Endothelial cell of umbilical vein (primary cell): ENCODE results near the gene TOPAZ1. TPM values are rescaled to one million over a fixed set of nuclear protein-coding genes. Genes with fewer than 3 reads are reported as not detected.
A peak's percentile ranks its signal among the peaks of the same experiment; 100 is the strongest.

Experiments used
- BruUV-seq: library from RNA; stranded (reverse); fragments of 400-500 nt; replicated peaks from 2 replicates; lab custom pipeline; 2021; lab: Mats Ljungman, UMichigan
- CTCF ChIA-PET: fragments of 300-600, 350-600 bp; sonication (Branson Sonifier 250); formaldehyde crosslinking; loops from one replicate; lab custom pipeline; 2021; ENCODE audit warnings: antibody characterized with exemption, inconsistent platforms; lab: Charles Lee
- POLR2A ChIA-PET: fragments of 300-600, 350-600 bp; sonication (Branson Sonifier 250); formaldehyde crosslinking; loops from one replicate; lab custom pipeline; 2021; ENCODE audit warnings: antibody characterized with exemption, inconsistent platforms; lab: Charles Lee
- DNase-seq: peaks from one replicate; pipeline ENCODE4 v3.0.0-alpha.2; 2011; ENCODE audit warnings: low read depth, low spot score
- FAIRE-seq: peaks from 2 replicates; lab custom pipeline; 2011; peaks lifted over from hg19 to GRCh38; lab: Jason Lieb, UNC
- H2AFZ ChIP-seq: 2 replicates; pipeline ENCODE4 v1.6.0; 2012; ENCODE audit warnings: low read depth, low read length, control low read depth, inconsistent platforms
- H3K27ac ChIP-seq: 2 replicates; pipeline ENCODE4 v1.5.1; 2011; ENCODE audit warnings: low read depth, mild to moderate bottlenecking, control low read depth, low read length, moderate library complexity; ENCODE audit not compliant: insufficient read depth
- H3K27me3 ChIP-seq, 2 experiments: 2 replicates each; pipeline versions ENCODE4 v1.6.0 to v1.6.1; 2011; ENCODE audit warnings: low read length in 2 of 2, mixed read lengths in 1 of 2; ENCODE audit not compliant: control insufficient read depth in 2 of 2, insufficient read depth in 2 of 2
- H3K36me3 ChIP-seq, 2 experiments: 2 replicates in 1 of 2; 3 replicates in 1 of 2; pipeline ENCODE4 v1.5.1; 2011; ENCODE audit warnings: low read length in 2 of 2, mild to moderate bottlenecking in 1 of 2, moderate library complexity in 1 of 2; ENCODE audit not compliant: control insufficient read depth in 2 of 2, insufficient read depth in 2 of 2; ENCODE audit errors: extremely low read depth in 1 of 2
- H3K4me1 ChIP-seq: 3 replicates; pipeline ENCODE4 v1.5.1; 2011; ENCODE audit warnings: mild to moderate bottlenecking, low read length; ENCODE audit not compliant: control insufficient read depth, insufficient read depth; ENCODE audit errors: extremely low read depth
- H3K4me2 ChIP-seq: 2 replicates; pipeline ENCODE4 v1.6.1; 2011; ENCODE audit warnings: low read length, control low read depth, mixed read lengths; ENCODE audit not compliant: insufficient read depth
- H3K4me3 ChIP-seq, 3 experiments: fragments of 200-600 bp in 1 of 3; sonication (generic), shearing (Covaris generic) in 1 of 3; replicated peaks in 1 of 3; 2 replicates each; pipeline ENCODE4 v1.5.1; 2011 to 2016; ENCODE audit warnings: control low read depth in 3 of 3, low read length in 3 of 3, mild to moderate bottlenecking in 2 of 3, inconsistent platforms in 1 of 3, low read depth in 1 of 3, moderate library complexity in 1 of 3; ENCODE audit not compliant: insufficient read depth in 1 of 3
- H3K79me2 ChIP-seq: 2 replicates; pipeline ENCODE4 v1.6.0; 2012; ENCODE audit warnings: low read length, inconsistent platforms; ENCODE audit not compliant: control insufficient read depth, insufficient read depth
- H3K9ac ChIP-seq: replicated peaks from 2 replicates; pipeline ENCODE3; 2011; ENCODE audit warnings: low read length, control low read depth; ENCODE audit not compliant: insufficient read depth; ENCODE audit errors: extremely low read depth
- H3K9me1 ChIP-seq: replicated peaks from 3 replicates; pipeline ENCODE4 v1.6.0; 2011; ENCODE audit warnings: mild to moderate bottlenecking, low read length; ENCODE audit not compliant: control insufficient read depth, insufficient read depth; ENCODE audit errors: extremely low read depth
- H3K9me3 ChIP-seq: replicated peaks from 2 replicates; pipeline ENCODE4 v1.5.1; 2012; ENCODE audit warnings: low read length, inconsistent platforms; ENCODE audit not compliant: control insufficient read depth, insufficient read depth
- H4K20me1 ChIP-seq: replicated peaks from 2 replicates; pipeline ENCODE3; 2011; ENCODE audit warnings: mild to moderate bottlenecking, low read length; ENCODE audit not compliant: control insufficient read depth, insufficient read depth; ENCODE audit errors: extremely low read depth
- EZH2 ChIP-seq: IDR thresholded peaks from 2 replicates; pipeline ENCODE4 v1.6.1; 2012; ENCODE audit warnings: borderline replicate concordance, low read depth, mild to moderate bottlenecking, moderate library complexity, low read length, inconsistent platforms; ENCODE audit not compliant: severe bottlenecking
- FOS ChIP-seq: IDR thresholded peaks from 2 replicates; pipeline ENCODE4 v1.6.1; 2011; ENCODE audit warnings: mild to moderate bottlenecking, low read length, moderate library complexity, borderline replicate concordance; ENCODE audit not compliant: insufficient read depth
- GATA2 ChIP-seq: IDR thresholded peaks from 2 replicates; pipeline ENCODE4 v1.7.0; 2011; ENCODE audit warnings: low read depth, mild to moderate bottlenecking, moderate library complexity, mixed read lengths, low read length; ENCODE audit not compliant: insufficient read length, insufficient read depth
- JUN ChIP-seq: IDR thresholded peaks from 2 replicates; pipeline ENCODE4 v1.6.1; 2011; ENCODE audit warnings: borderline replicate concordance, low read depth; ENCODE audit not compliant: insufficient read length, insufficient read depth
- MYC ChIP-seq: IDR thresholded peaks from one replicate; pipeline ENCODE4 v1.6.1; 2011; ENCODE audit warnings: mild to moderate bottlenecking, low read depth, low read length
- POLR2A ChIP-seq: IDR thresholded peaks from 2 replicates; pipeline ENCODE4 v1.6.1; 2012; ENCODE audit warnings: low read depth, mild to moderate bottlenecking, control low read depth, low read length
- POLR2AphosphoS5 ChIP-seq: IDR thresholded peaks from 2 replicates; pipeline ENCODE4 v1.6.1; 2012; ENCODE audit warnings: low read depth, mild to moderate bottlenecking, control low read depth, low read length, moderate library complexity; ENCODE audit not compliant: insufficient read depth
- dilution Hi-C: fragments of 300-500 bp; cut with MboI; formaldehyde crosslinking; loops from one replicate; pipeline ENCODE4 v1.15.0; 2019; ENCODE audit warnings: low sequenced_read_pairs; ENCODE audit not compliant: extremely low pct_ligation_motif_present
- intact Hi-C: fragments of 100-400 bp; cut with micrococcal nuclease; formaldehyde crosslinking; loops from one replicate; pipeline ENCODE4 v1.10.0; 2022
- polyA plus RNA-seq, 4 experiments: library from polyadenylated mRNA; depleted of rRNA in 3 of 4; stranded (reverse) in 3 of 4; unstranded in 1 of 4; fragments of >200 nt; gene quantifications; 2 replicates each; pipeline versions ENCODE4 v1.2.1 to v1.2.3, GENCODE V29; 2011 to 2012; ENCODE audit warnings: missing spikeins in 1 of 4
- total RNA-seq: library from RNA; stranded (reverse); gene quantifications from 2 replicates; pipeline ENCODE4 v1.2.3, GENCODE V29; 2021
- TF ChIP-seq, protein P1 (sequence below): IDR thresholded peaks from 2 replicates; pipeline ENCODE4 v1.6.1; 2011; ENCODE audit not compliant: insufficient read depth, insufficient read length
- TF ChIP-seq, protein P2 (sequence below), 2 donors: IDR thresholded peaks; 1 replicate in 1 of 2; 2 replicates in 1 of 2; pipeline ENCODE4 v1.5.1; 2011; ENCODE audit warnings: low read length in 2 of 2, mild to moderate bottlenecking in 2 of 2, moderate library complexity in 2 of 2, control low read depth in 1 of 2, inconsistent platforms in 1 of 2, low read depth in 1 of 2; ENCODE audit not compliant: insufficient read depth in 1 of 2; ENCODE audit errors: extremely low read depth in 1 of 2

TOPAZ1 gene
- total and polyA plus RNA-seq, 2 donors (not counting 3 experiments of a cell fraction or from before 2014, with no cell fraction given) = not detected

- CTCF ChIA-PET = interaction anchor here (0.6 to 3.8 kb wide), 12 partner anchors 9 to 1274 kb away, joined by 3 to 31 read pairs (median 8); no protein-coding TSS in a partner anchor
- Histone ChIP-seq H3K4me2 (peak overlapping the region; percentile 74), H4K20me1 (no peaks in the 10 kb centered on the region)
These were observed 5.8 kb upstream of the TOPAZ1 start for GRCh38 chr3:44235604-44236484.

More at GRCh38 chr3:44235604-44236484, 5.8 kb upstream of the TOPAZ1 start:
- dilution Hi-C loops = no loop called here
- no peak overlapping the region for H3K4me3 ChIP-seq
- no peaks in the 10 kb centered on the region for H3K9me3 ChIP-seq
- peaks cover 12% of the 10 kb centered on the region for H3K4me1 ChIP-seq
- H3K79me2 ChIP-seq = no peaks in the 10 kb centered on the region
- H3K36me3 ChIP-seq = no peaks in the 10 kb centered on the region
- no TSS peak for BruUV-seq
- FAIRE-seq (peak; percentile 91), DNase-seq (peak; percentile 96)
- H3K9me1 ChIP-seq = no peaks in the 10 kb centered on the region
- H2AFZ ChIP-seq = peak overlapping the region; percentile 38
- H3K9ac ChIP-seq = no peak overlapping the region
- intact Hi-C loops = loop anchor here (1.0 to 5.0 kb wide), 7 partner anchors 38 to 949 kb away; partner anchors contain the start of genes ABHD5 and SNRK
- no peak for TF ChIP-seq MYC
- TF ChIP-seq POLR2AphosphoS5 = peak; percentile 21
- no peak for TF ChIP-seq POLR2A
- TF ChIP-seq GATA2 = peak; percentile 43
- TF ChIP-seq, protein P1, sequence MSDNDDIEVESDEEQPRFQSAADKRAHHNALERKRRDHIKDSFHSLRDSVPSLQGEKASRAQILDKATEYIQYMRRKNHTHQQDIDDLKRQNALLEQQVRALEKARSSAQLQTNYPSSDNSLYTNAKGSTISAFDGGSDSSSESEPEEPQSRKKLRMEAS = no peak
- peak; percentile 99 for TF ChIP-seq JUN
- peak; percentile 100 for TF ChIP-seq FOS
- TF ChIP-seq, protein P2, sequence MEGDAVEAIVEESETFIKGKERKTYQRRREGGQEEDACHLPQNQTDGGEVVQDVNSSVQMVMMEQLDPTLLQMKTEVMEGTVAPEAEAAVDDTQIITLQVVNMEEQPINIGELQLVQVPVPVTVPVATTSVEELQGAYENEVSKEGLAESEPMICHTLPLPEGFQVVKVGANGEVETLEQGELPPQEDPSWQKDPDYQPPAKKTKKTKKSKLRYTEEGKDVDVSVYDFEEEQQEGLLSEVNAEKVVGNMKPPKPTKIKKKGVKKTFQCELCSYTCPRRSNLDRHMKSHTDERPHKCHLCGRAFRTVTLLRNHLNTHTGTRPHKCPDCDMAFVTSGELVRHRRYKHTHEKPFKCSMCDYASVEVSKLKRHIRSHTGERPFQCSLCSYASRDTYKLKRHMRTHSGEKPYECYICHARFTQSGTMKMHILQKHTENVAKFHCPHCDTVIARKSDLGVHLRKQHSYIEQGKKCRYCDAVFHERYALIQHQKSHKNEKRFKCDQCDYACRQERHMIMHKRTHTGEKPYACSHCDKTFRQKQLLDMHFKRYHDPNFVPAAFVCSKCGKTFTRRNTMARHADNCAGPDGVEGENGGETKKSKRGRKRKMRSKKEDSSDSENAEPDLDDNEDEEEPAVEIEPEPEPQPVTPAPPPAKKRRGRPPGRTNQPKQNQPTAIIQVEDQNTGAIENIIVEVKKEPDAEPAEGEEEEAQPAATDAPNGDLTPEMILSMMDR (IDR thresholded peaks at IDR 0.05; ENCODE audit: extremely low read depth in 1 of 2, insufficient read depth in 1 of 2, low read depth in 1 of 2, low read length in 2 of 2) = peak; percentile 59 to 86
- TF ChIP-seq EZH2 = no peak
- peak overlapping the region; percentile 57 for H3K27ac ChIP-seq
- no peaks in the 10 kb centered on the region for H3K27me3 ChIP-seq
- POLR2A ChIA-PET = interaction anchor here (0.7 to 1.1 kb wide), 2 partner anchors 960 to 1053 kb away, joined by 3 read pairs; no protein-coding TSS in a partner anchor
